Left renal pelvis (tissue), 4 donors: Measurements from ENCODE around the gene RBM46. TPM values are rescaled to one million over a fixed set of nuclear protein-coding genes. Genes with fewer than 3 reads are reported as not detected.

Source experiments
- DNase-seq, 4 donors: peaks; one replicate each; pipeline ENCODE4 v3.0.0-alpha.2; 2013; ENCODE audit warnings: low read depth in 4 of 4, low spot score in 3 of 4
- polyA plus RNA-seq, 4 donors: library from polyadenylated mRNA; unstranded; fragments of 120-200 nt; gene quantifications; one replicate each; pipeline ENCODE4 v1.2.1, GENCODE V29; 2013; ENCODE audit not compliant: insufficient read length in 4 of 4

Gene RBM46
- polyA plus RNA-seq = under 1 TPM; 0.05 to 0.13 (median 0.09) TPM

- DNase-seq = no peak
These were observed at the start of gene RBM46 for GRCh38 chr4:154781126-154781982. Gene RBM46, plus strand, starts transcription at chr4:154781272. Its CDS starts 15,481 bp downstream, at chr4:154796753.

- no peak for DNase-seq
These were observed 49.3 kb upstream of the RBM46 start for GRCh38 chr4:154731756-154732155.

- no peak for DNase-seq
These were observed 48.4 kb upstream of the RBM46 start for GRCh38 chr4:154732669-154733068.

GRCh38 chr4:154736770-154737169, 44.3 kb upstream of the RBM46 start:
- no peak for DNase-seq

- no peak for DNase-seq
These were observed 42.6 kb upstream of the RBM46 start for GRCh38 chr4:154738426-154738825.

GRCh38 chr4:154739111-154739510, 42.0 kb upstream of the RBM46 start:
- DNase-seq = no peak

- DNase-seq = no peak
These were observed 40.6 kb upstream of the RBM46 start for GRCh38 chr4:154740462-154740861.

GRCh38 chr4:154741131-154741665, 39.9 kb upstream of the RBM46 start:
- no peak for DNase-seq

- no peak for DNase-seq
These were observed 38.9 kb upstream of the RBM46 start for GRCh38 chr4:154741922-154742850.

GRCh38 chr4:154743683-154744340, 37.3 kb upstream of the RBM46 start, which contains the start of gene LRAT:
Gene LRAT, plus strand, starts transcription at chr4:154744000. Its CDS starts 327 bp downstream, at chr4:154744327.
- DNase-seq = peak in 1 of 4 donors; percentile 39

GRCh38 chr4:154744341-154744926, 36.6 kb upstream of the RBM46 start:
- DNase-seq = no peak

GRCh38 chr4:154757713-154758112, 23.4 kb upstream of the RBM46 start:
- no peak for DNase-seq

GRCh38 chr4:154760895-154761294, 20.2 kb upstream of the RBM46 start:
- no peak for DNase-seq

GRCh38 chr4:154778264-154778663, 2.8 kb upstream of the RBM46 start:
- DNase-seq = no peak

- DNase-seq = peak in 1 of 4 donors; percentile 2
These were observed 1.6 kb upstream of the RBM46 start for GRCh38 chr4:154779362-154779947.

- DNase-seq = no peak
These were observed 866 bp downstream of the RBM46 start for GRCh38 chr4:154781983-154782293.

- DNase-seq = no peak
These were observed 26.1 kb downstream of the RBM46 start for GRCh38 chr4:154807042-154807630.

GRCh38 chr4:154818230-154818629, 37.2 kb downstream of the RBM46 start:
- no peak for DNase-seq

GRCh38 chr4:154822775-154823174, 41.7 kb downstream of the RBM46 start:
- no peak for DNase-seq
